K562 (cell line): ENCODE measurements around the gene NOX5. TPM values are rescaled to one million over a fixed set of nuclear protein-coding genes. Genes with fewer than 3 reads are reported as not detected.

Experiments
- MTA2 ChIP-seq: fragments of 450-650 bp; IDR thresholded peaks from 2 replicates; pipeline ENCODE4 v1.6.1; 2016; ENCODE audit warnings: low read depth
- RBBP5 ChIP-seq: fragments of 200-600 bp; sonication (generic); IDR thresholded peaks from 2 replicates; pipeline ENCODE4 v1.6.1; 2012; ENCODE audit warnings: borderline replicate concordance, mild to moderate bottlenecking, low read length, control low read depth, inconsistent platforms; ENCODE audit not compliant: insufficient read depth, poor library complexity, severe bottlenecking
- TAF9B ChIP-seq: fragments of 450-650 bp; IDR thresholded peaks from 2 replicates; pipeline ENCODE4 v1.6.1; 2018; ENCODE audit warnings: mild to moderate bottlenecking; ENCODE audit not compliant: partially characterized antibody
- TOE1 ChIP-seq, 2 experiments: fragments of 450-650 bp in 1 of 2; sonication (generic) in 1 of 2; formaldehyde crosslinking in 1 of 2; IDR thresholded peaks; 2 replicates each; pipeline versions ENCODE4 v1.7.1 to v1.8.0; 2016 to 2022; ENCODE audit warnings: borderline replicate concordance in 2 of 2, mild to moderate bottlenecking in 2 of 2, antibody characterized with exemption in 1 of 2, inconsistent platforms in 1 of 2, low read depth in 1 of 2, missing genetic modification reagents in 1 of 2, moderate library complexity in 1 of 2
- ZNF407 ChIP-seq: fragments of 450-650 bp; IDR thresholded peaks from 2 replicates; pipeline ENCODE4 v1.6.1; 2016; ENCODE audit warnings: low read depth
- polyA plus RNA-seq, 8 experiments: library from polyadenylated mRNA; depleted of rRNA in 4 of 8; stranded (reverse) in 5 of 8; unstranded in 3 of 8; fragments of >200 nt; fragmentation: Nextera tagmentation in 2 of 8; fragmentation: Illumina TruSeq in 1 of 8; extraction: Ambion mirVana in 2 of 8; extraction: Trizol in 1 of 8; gene quantifications; 2 replicates each; pipeline versions ENCODE4 v1.2.1 to v1.2.3, GENCODE V29; 2011 to 2014; ENCODE audit warnings: inconsistent platforms in 1 of 8, missing spikeins in 1 of 8
- total RNA-seq, 7 experiments: library from RNA; depleted of rRNA in 6 of 7; stranded (reverse); fragments of >200 nt in 6 of 7; fragmentation: Illumina TruSeq in 2 of 7; extraction: Trizol in 2 of 7; gene quantifications; 2 replicates each; pipeline versions ENCODE4 v1.2.1 to v1.2.3, GENCODE V29; 2011 to 2021; ENCODE audit warnings: low replicate concordance in 1 of 7

NOX5 gene
- total and polyA plus RNA-seq, 9 of the 15 experiments (the other 6 are each of a cell fraction or from before 2014, with no cell fraction given), result 0.01 TPM; not detected in 8

DNA sequence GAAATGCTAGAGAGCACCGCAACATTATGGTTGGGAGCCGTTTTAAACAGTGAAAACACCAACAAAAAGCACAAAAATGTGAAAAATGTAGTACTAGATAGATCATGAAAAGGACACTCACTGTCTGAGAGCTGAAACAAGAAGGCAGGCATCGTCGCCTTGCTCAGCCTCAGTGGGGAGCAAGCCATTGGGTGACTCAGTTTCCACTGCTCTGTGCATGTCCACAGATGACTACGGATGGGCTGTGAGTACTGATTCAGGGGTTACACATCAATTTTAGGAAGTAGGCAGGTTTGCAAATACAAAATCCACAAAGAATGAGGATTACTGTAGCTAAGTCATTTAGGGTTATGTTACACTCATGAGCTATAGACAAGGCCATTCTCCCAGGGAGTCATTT lies 10.8 kb downstream of the NOX5 start (continued):
- TF ChIP-seq ZNF407 (no peak), TAF9B (no peak), RBBP5 (no peak), TOE1 (IDR thresholded peaks at IDR 0.05; ENCODE audit: borderline replicate concordance) (no peak), TOE1 (CRISPR knock-in tag; IDR thresholded peaks at IDR 0.05; ENCODE audit: borderline replicate concordance, low read depth) (no peak), MTA2 (no peak)
